ENCODE measurements around the gene CD70. TPM values are rescaled to one million over a fixed set of nuclear protein-coding genes. Genes with fewer than 3 reads are reported as not detected.
"Not testable (repeated sequence)": the region's sequence is repeated elsewhere in the genome, so short reads cannot be mapped to it uniquely, and the experiment has no call there.

CD70 gene
- total and polyA plus RNA-seq, 2 of the 8 experiments (the other 6 are each of a cell fraction or from before 2014, with no cell fraction given), result 1.3 to 12.0 TPM

DNA sequence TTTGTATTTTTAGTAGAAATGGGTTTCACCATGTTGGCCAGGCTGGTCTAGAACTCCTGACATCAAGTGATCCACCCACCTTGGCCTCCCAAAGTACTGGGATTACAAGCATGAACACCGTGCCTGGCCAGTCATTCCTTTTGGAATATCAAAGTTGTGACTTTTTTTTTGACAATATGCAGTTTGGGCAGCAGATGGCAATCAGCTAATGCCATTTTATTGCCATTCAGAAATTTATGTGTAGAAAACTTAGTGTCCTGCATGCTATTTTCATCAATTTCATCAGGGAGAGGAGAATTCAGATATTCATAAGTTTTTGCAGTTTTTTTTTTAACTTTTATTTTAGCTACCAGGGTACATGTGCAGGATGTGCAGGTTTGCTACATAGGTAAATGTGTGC is 28.5 kb downstream of the CD70 start:
- H3K14ac ChIP-seq (ENCODE audit: insufficient read length); H4K5ac ChIP-seq (ENCODE audit: insufficient read length, low read depth, low read length); H2BK120ac ChIP-seq (replicated peaks; ENCODE audit: low read depth, low read length); H3K18ac ChIP-seq (ENCODE audit: extremely low read depth, low read length); H3K27me3 ChIP-seq (replicated peaks in 1 of 4; ENCODE audit: control insufficient read depth in 3 of 4, extremely low read depth in 1 of 4, insufficient read depth in 3 of 4, low read length in 3 of 4); FAIRE-seq; H3K4me3 ChIP-seq (ENCODE audit: extremely low read depth in 1 of 4, insufficient read depth in 2 of 4, low read depth in 3 of 4, low read length in 4 of 4); H4K20me1 ChIP-seq (replicated peaks in 1 of 2; ENCODE audit: control insufficient read depth in 1 of 2, insufficient read depth in 2 of 2, low read length in 2 of 2); H2AFZ ChIP-seq (ENCODE audit: low read length); H3K36me3 ChIP-seq (ENCODE audit: control insufficient read depth in 2 of 4, insufficient read depth in 4 of 4, low read length in 3 of 4); H3K4me2 ChIP-seq (ENCODE audit: insufficient read depth in 1 of 2, low read depth in 2 of 2, low read length in 2 of 2); POLR2A ChIA-PET (ENCODE audit: partially characterized antibody); H2AK5ac ChIP-seq (ENCODE audit: low read depth, low read length); H4K8ac ChIP-seq (ENCODE audit: extremely low read depth, insufficient read depth, low read length); H2BK20ac ChIP-seq (ENCODE audit: low read length); H3K4ac ChIP-seq (replicated peaks; ENCODE audit: insufficient read length, low read depth, low read length); H2BK12ac ChIP-seq (ENCODE audit: low read depth, low read length); DNase-seq (ENCODE audit: low read depth in 1 of 2, low spot score in 2 of 2); H3K9me3 ChIP-seq (ENCODE audit: insufficient read depth in 2 of 2, low read depth in 1 of 2, low read length in 1 of 2); H2BK5ac ChIP-seq (ENCODE audit: low read depth, low read length); H3K4me1 ChIP-seq (replicated peaks in 1 of 4; ENCODE audit: control insufficient read depth in 3 of 4, insufficient read depth in 4 of 4, low read length in 3 of 4); H3K23ac ChIP-seq (ENCODE audit: insufficient read length); H3K27ac ChIP-seq (ENCODE audit: low read depth, low read length); H4K91ac ChIP-seq (replicated peaks; ENCODE audit: insufficient read length, low read length); H3K79me2 ChIP-seq (ENCODE audit: control insufficient read depth in 1 of 2, insufficient read depth in 2 of 2, low read length in 2 of 2); H3K9ac ChIP-seq (replicated peaks in 1 of 4; ENCODE audit: extremely low read depth in 1 of 4, low read depth in 3 of 4, low read length in 3 of 4); H3K23me2 ChIP-seq (ENCODE audit: low read depth, low read length); H3K56ac ChIP-seq (replicated peaks; ENCODE audit: insufficient read length, low read depth, low read length); H3K79me1 ChIP-seq (ENCODE audit: low read depth, low read length); H2BK15ac ChIP-seq (ENCODE audit: low read length): not testable (repeated sequence)
- CTCF ChIA-PET (ENCODE audit: partially characterized antibody), result interaction anchor here (0.8 to 2.7 kb wide), 4 partner anchors 10 to 21 kb away, joined by 3 to 7 read pairs (median 4); no protein-coding TSS in a partner anchor
- 93% methylated on average over 1 of the region's 1 CpG; no CpG with 5 or more reads in 1 of the 2 experiments for WGBS, 2 experiments (ENCODE audit: extremely low coverage in 1 of 2, insufficient coverage in 1 of 2, insufficient read length in 1 of 2, insufficient replicate concordance in 2 of 2, low coverage in 1 of 2, low lambda C conversion rate in 2 of 2, missing lambda C conversion rate in 1 of 2)
